Measurements from ENCODE around the gene TMEM184A. TPM values are rescaled to one million over a fixed set of nuclear protein-coding genes. Genes with fewer than 3 reads are reported as not detected.

The TMEM184A gene
- total RNA-seq, 1 experiment from 2014 or later = 21.4 TPM

DNA sequence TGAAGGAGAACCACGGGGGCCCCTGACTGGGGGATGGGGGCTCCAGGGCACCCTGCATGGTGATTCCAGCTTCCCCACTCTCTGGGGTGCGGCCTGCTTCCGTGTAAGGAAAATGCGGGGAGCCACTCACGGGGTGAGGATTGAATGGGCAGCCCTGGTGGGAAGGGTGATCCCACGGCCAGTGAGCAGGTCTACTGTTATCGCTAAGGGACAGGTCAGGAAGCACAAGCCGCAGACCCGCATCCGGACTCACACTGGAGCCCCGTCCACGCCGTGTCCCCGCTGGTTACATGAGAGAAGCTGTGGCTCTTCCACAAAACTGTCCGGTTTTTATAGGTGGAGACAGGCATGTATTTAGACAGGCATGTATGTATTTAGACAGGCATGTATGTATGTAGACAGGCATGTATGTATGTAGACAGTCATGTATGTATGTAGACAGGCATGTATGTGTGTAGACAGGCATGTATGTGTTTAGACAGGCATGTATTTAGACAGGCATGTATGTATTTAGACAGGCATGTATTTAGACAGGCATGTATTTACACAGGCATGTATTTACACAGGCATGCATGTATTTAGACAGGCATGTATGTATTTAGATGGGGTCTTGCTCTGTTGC, 8.1 kb upstream of the TMEM184A start:
- CTCF ChIA-PET = no interaction called here
- Histone ChIP-seq H3K4me2 (no peak overlapping the region), H3K27ac (no peak overlapping the region), H3K4me1 (replicated peaks; ENCODE audit: insufficient read depth) (peaks cover 44% of the 10 kb centered on the region), H3F3A (ENCODE audit: insufficient read depth, low read depth) (peaks cover 53% of the 10 kb centered on the region), H3K9me3 (ENCODE audit: insufficient read depth, low read depth) (no peaks in the 10 kb centered on the region), H3K27me3 (ENCODE audit: insufficient read depth, low read depth) (no peaks in the 10 kb centered on the region), H2AFZ (no peak overlapping the region), H3K36me3 (ENCODE audit: low read depth) (peaks cover 6% of the 10 kb centered on the region), H3K9me2 (ENCODE audit: insufficient read depth) (no peaks in the 10 kb centered on the region), H3K4me3 (no peak overlapping the region), H3K79me2 (ENCODE audit: low read depth) (peaks cover 16% of the 10 kb centered on the region), H4K20me1 (ENCODE audit: insufficient read depth) (no peaks in the 10 kb centered on the region; the same call in 1 of the 2 replicates)
- POLR2A ChIA-PET (ENCODE audit: unreplicated experiment) = interaction anchor here (1.0 kb wide), 1 partner anchor 8 kb away, joined by 5 read pairs; no protein-coding TSS in a partner anchor
- no TSS peak for BruUV-seq (replicated peaks)
- no peak for TF ChIP-seq CTCF (conservative IDR thresholded peaks at IDR 0.05)
- no peak for TF ChIP-seq EZH2 (IDR thresholded peaks at IDR 0.05; ENCODE audit: low read depth)
- no peak for DNase-seq
- intact Hi-C loops (cut with micrococcal nuclease; ENCODE audit: unreplicated experiment) = loop anchor here (10.0 kb wide), 1 partner anchor 681 kb away; the partner anchor contains the start of genes MRM2 and NUDT1

DNA sequence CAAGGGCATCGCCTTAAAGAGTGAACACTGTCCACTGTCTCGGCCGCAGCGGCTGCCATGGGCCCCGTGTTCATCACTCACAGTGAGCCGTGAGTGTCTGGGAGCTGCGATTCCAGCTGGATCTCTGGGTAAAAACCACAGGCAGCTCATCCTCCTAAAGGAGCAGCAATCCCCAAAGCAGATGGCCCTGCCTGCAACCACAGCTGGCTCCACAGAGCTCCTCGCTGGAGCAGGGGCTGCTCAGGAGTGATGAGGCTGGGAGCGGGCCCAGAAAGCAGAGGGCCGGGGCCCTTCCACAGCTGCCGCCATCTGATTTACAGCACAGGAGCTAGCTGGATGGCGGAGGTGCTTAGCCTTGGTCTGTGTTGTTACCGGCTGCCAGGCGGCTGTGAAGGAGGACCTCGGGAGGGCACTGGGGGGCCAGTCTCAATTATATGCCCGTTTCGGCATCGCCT, 6.6 kb upstream of the TMEM184A start:
- POLR2A ChIA-PET (ENCODE audit: unreplicated experiment) = no interaction called here
- no TSS peak for BruUV-seq (replicated peaks)
- no peak for DNase-seq

DNA sequence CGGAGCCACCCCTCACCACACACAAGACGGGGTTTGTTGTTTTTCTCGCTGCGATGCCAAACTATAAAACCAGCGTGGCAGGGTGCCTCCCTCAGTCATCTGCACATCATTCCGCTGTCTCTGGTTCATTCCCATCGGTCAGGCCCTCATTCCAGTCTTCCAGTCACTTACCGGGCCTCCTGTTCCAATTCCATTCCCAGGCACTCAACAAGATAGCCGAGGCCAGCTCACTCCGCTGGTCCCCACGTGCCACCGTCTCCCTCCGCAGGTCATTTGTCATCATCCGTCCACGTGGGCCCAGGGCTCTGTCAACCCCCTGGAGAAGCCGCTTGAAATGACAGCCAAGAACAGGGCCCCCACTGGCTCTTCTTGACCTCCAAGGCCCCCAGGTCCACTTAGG, 6.1 kb upstream of the TMEM184A start:
- Histone ChIP-seq H3K79me2 (ENCODE audit: low read depth) (no peaks in the 10 kb centered on the region), H3K9me3 (ENCODE audit: insufficient read depth, low read depth) (no peaks in the 10 kb centered on the region), H4K20me1 (ENCODE audit: insufficient read depth) (no peaks in the 10 kb centered on the region), H3K4me2 (no peak overlapping the region), H3K27me3 (ENCODE audit: insufficient read depth, low read depth) (no peaks in the 10 kb centered on the region), H3K27ac (no peak overlapping the region), H2AFZ (no peak overlapping the region), H3K9me2 (ENCODE audit: insufficient read depth) (no peaks in the 10 kb centered on the region), H3K36me3 (ENCODE audit: low read depth) (peaks cover 2% of the 10 kb centered on the region; the same call in 1 of the 2 replicates), H3K4me1 (replicated peaks; ENCODE audit: insufficient read depth) (peaks cover 44% of the 10 kb centered on the region), H3K4me3 (no peak overlapping the region), H3F3A (ENCODE audit: insufficient read depth, low read depth) (peaks cover 52% of the 10 kb centered on the region)
- intact Hi-C loops (cut with micrococcal nuclease; ENCODE audit: unreplicated experiment) = loop anchor here (10.0 kb wide), 1 partner anchor 683 kb away; the partner anchor contains the start of genes MRM2 and NUDT1
- no TSS peak for BruUV-seq (replicated peaks)
- TF ChIP-seq EZH2 (IDR thresholded peaks at IDR 0.05; ENCODE audit: low read depth) (no peak), CTCF (conservative IDR thresholded peaks at IDR 0.05) (no peak)
- no peak for DNase-seq
- POLR2A ChIA-PET (ENCODE audit: unreplicated experiment) = no interaction called here
- CTCF ChIA-PET = no interaction called here

More for the DNA sequence above, 6.6 kb upstream of the TMEM184A start:
- intact Hi-C loops (cut with micrococcal nuclease; ENCODE audit: unreplicated experiment) = loop anchor here (10.0 kb wide), 1 partner anchor 682 kb away; the partner anchor contains the start of genes MRM2 and NUDT1
- H3K4me1 ChIP-seq (replicated peaks; ENCODE audit: insufficient read depth) = peaks cover 44% of the 10 kb centered on the region
- H3K4me2 ChIP-seq = no peak overlapping the region
- peaks cover 57% of the 10 kb centered on the region for H3F3A ChIP-seq (ENCODE audit: insufficient read depth, low read depth)
- no peaks in the 10 kb centered on the region for H4K20me1 ChIP-seq (ENCODE audit: insufficient read depth)
- no peak overlapping the region for H2AFZ ChIP-seq
- no peak for TF ChIP-seq EZH2 (IDR thresholded peaks at IDR 0.05; ENCODE audit: low read depth)
- no peak for TF ChIP-seq CTCF (conservative IDR thresholded peaks at IDR 0.05)
- H3K36me3 ChIP-seq (ENCODE audit: low read depth) = peaks cover 6% of the 10 kb centered on the region
- H3K79me2 ChIP-seq (ENCODE audit: low read depth) = 0 out of 2 replicates have a peak, but pooled peaks cover 4% of the 10 kb centered on the region
- no peaks in the 10 kb centered on the region for H3K9me3 ChIP-seq (ENCODE audit: insufficient read depth, low read depth)
- H3K9me2 ChIP-seq (ENCODE audit: insufficient read depth) = no peaks in the 10 kb centered on the region
- H3K27ac ChIP-seq = no peak overlapping the region
- H3K4me3 ChIP-seq = no peak overlapping the region
- CTCF ChIA-PET = no interaction called here
- H3K27me3 ChIP-seq (ENCODE audit: insufficient read depth, low read depth) = no peaks in the 10 kb centered on the region

Measured in PC-9 (cell line).